ENCODE results near the gene ZFC3H1.

ZFC3H1 gene

DNA sequence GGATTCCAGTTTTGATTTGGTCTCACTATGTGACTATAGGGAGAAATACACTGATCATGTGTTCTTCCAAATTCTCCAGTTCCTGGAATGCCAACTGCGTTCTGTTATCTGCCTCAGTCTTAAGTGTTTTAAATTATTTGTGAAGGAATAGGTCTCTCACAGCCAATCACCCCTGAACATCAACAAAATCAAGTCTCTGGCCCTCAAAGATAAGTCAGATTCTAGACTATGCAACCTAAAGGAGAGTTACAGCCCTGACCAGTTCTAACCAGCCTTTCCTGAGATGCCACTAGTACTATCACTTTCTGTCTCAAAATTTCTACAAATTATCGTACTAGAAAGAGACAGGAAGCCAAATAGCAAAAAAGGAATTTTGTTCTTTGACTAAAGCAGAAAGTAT, 22.3 kb downstream of the ZFC3H1 start:
- TF ChIP-seq, protein P1, sequence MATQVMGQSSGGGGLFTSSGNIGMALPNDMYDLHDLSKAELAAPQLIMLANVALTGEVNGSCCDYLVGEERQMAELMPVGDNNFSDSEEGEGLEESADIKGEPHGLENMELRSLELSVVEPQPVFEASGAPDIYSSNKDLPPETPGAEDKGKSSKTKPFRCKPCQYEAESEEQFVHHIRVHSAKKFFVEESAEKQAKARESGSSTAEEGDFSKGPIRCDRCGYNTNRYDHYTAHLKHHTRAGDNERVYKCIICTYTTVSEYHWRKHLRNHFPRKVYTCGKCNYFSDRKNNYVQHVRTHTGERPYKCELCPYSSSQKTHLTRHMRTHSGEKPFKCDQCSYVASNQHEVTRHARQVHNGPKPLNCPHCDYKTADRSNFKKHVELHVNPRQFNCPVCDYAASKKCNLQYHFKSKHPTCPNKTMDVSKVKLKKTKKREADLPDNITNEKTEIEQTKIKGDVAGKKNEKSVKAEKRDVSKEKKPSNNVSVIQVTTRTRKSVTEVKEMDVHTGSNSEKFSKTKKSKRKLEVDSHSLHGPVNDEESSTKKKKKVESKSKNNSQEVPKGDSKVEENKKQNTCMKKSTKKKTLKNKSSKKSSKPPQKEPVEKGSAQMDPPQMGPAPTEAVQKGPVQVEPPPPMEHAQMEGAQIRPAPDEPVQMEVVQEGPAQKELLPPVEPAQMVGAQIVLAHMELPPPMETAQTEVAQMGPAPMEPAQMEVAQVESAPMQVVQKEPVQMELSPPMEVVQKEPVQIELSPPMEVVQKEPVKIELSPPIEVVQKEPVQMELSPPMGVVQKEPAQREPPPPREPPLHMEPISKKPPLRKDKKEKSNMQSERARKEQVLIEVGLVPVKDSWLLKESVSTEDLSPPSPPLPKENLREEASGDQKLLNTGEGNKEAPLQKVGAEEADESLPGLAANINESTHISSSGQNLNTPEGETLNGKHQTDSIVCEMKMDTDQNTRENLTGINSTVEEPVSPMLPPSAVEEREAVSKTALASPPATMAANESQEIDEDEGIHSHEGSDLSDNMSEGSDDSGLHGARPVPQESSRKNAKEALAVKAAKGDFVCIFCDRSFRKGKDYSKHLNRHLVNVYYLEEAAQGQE (IDR thresholded peaks at IDR 0.05; ENCODE audit: low read depth): no peak
- TF ChIP-seq FOXM1 (IDR thresholded peaks at IDR 0.05; ENCODE audit: borderline replicate concordance, low read depth) (no peak), ZBTB7A (IDR thresholded peaks at IDR 0.05; ENCODE audit: low read depth) (no peak), TCF12 (IDR thresholded peaks at IDR 0.05; ENCODE audit: low read depth) (no peak), TEAD4 (IDR thresholded peaks at IDR 0.05) (no peak), TAF1 (IDR thresholded peaks at IDR 0.05; ENCODE audit: low read depth) (no peak), EP300 (IDR thresholded peaks at IDR 0.05; ENCODE audit: borderline replicate concordance) (no peak), CREB1 (IDR thresholded peaks at IDR 0.05; ENCODE audit: low read depth) (no peak), NFIC (IDR thresholded peaks at IDR 0.05) (no peak), YY1 (IDR thresholded peaks at IDR 0.05; ENCODE audit: low read depth) (no peak), EGR1 (IDR thresholded peaks at IDR 0.05) (no peak)
- TF ChIP-seq, protein P2, sequence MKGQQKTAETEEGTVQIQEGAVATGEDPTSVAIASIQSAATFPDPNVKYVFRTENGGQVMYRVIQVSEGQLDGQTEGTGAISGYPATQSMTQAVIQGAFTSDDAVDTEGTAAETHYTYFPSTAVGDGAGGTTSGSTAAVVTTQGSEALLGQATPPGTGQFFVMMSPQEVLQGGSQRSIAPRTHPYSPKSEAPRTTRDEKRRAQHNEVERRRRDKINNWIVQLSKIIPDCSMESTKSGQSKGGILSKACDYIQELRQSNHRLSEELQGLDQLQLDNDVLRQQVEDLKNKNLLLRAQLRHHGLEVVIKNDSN (IDR thresholded peaks at IDR 0.05): no peak
- TF ChIP-seq, protein P3, sequence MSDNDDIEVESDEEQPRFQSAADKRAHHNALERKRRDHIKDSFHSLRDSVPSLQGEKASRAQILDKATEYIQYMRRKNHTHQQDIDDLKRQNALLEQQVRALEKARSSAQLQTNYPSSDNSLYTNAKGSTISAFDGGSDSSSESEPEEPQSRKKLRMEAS (IDR thresholded peaks at IDR 0.05): no peak

DNA sequence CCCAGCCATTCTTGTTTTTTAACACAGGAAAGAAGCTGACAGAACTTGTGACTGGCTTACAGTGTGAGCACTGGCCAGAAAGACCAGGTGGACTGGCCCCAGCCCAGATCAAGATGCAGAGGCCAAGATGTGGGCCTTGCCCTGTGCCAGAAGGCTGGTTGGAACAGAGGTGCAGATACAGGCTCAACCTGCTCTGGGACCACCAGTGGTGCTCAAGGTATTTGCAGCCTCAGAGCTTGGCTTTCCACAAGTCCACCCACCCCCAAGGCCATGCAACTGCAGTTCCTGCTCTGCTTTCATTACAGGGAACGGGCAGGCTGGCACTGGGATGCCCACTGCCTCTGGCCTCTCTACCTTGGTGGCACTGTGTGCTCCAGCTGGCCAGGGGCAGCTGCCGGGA, 23.3 kb downstream of the ZFC3H1 start:
- TF ChIP-seq TCF12 (IDR thresholded peaks at IDR 0.05; ENCODE audit: low read depth): no peak
- TF ChIP-seq ZBTB7A (IDR thresholded peaks at IDR 0.05; ENCODE audit: low read depth): no peak
- TF ChIP-seq CEBPB (IDR thresholded peaks at IDR 0.05): no peak
- TF ChIP-seq CREB1 (IDR thresholded peaks at IDR 0.05; ENCODE audit: low read depth): no peak
- no peak for TF ChIP-seq NFIC (IDR thresholded peaks at IDR 0.05)
- TF ChIP-seq EP300 (IDR thresholded peaks at IDR 0.05; ENCODE audit: borderline replicate concordance): no peak

DNA sequence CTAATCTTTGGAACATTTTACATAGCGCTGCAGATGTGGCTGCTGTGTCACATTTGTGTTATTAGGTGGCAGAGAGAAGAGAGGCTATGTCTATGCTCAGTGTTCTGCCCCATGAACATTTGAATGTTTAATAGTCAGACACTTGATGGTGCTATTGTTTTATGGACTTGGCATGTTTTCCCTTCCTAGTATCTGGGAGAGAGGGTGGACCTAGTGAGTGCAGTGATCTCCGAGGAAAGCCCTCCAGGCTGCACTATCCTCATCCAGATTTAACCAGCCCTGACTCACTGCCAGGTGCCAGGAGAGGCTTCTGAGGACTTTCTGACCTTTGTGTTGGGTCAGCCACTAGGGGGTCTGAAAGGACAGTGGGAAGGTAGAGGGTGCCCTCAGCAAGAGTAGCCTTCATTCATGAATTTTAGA, 24.3 kb downstream of the ZFC3H1 start:
- TF ChIP-seq CEBPB (IDR thresholded peaks at IDR 0.05) (no peak), RAD21 (IDR thresholded peaks at IDR 0.05; ENCODE audit: low read depth) (0 out of 2 replicates have a peak, but pooled peaks have one; percentile 1)

DNA sequence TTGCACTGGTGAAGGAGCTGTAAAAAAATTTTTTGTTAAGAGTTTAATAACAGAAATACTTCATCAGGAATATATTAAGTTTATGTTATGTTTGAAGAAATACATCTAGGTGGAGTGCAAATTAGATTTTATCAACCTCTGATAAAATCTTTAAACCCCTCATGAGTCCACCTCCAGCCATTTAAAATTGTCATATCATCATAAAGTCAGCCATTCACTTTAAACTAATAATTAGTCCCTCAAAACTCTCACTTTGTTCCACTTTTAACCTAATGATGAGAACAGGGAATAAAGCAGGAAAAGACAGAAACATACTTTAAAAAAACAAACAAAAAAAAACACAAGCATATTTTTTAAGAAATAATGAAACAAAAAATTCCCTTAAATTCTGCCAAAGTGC, 25.1 kb downstream of the ZFC3H1 start:
- TF ChIP-seq TAF1 (IDR thresholded peaks at IDR 0.05; ENCODE audit: low read depth) (no peak), ZBTB7A (IDR thresholded peaks at IDR 0.05; ENCODE audit: low read depth) (no peak), EGR1 (IDR thresholded peaks at IDR 0.05) (no peak), NFIC (IDR thresholded peaks at IDR 0.05) (no peak), TCF12 (IDR thresholded peaks at IDR 0.05; ENCODE audit: low read depth) (no peak), EP300 (IDR thresholded peaks at IDR 0.05; ENCODE audit: borderline replicate concordance) (no peak)
- TF ChIP-seq, protein P1 (IDR thresholded peaks at IDR 0.05; ENCODE audit: low read depth): no peak
- TF ChIP-seq, protein P2 (IDR thresholded peaks at IDR 0.05): no peak
- TF ChIP-seq, protein P3 (IDR thresholded peaks at IDR 0.05): no peak

DNA sequence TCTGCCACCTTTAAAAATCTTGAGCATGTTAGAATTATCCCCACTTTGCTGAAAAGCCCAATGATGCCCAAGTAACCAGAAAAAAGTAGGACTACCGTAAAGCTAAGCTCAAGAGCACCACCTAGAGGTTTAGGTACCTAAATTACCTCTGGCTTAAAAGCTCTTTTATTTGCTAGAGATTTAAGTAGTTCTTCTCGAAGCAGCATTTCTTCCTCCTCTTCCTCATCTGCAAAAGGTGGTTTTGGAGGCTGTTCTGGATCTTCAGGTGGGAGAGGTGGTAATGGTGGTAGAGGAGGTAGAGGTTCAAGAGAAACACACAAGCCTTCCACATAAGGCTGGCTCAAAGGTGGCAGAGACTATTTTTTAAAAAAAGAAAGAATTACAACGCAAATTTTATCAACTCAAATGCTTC, 26.9 kb downstream of the ZFC3H1 start:
- TF ChIP-seq RAD21 (IDR thresholded peaks at IDR 0.05; ENCODE audit: low read depth) (peak; percentile 75), NFIC (IDR thresholded peaks at IDR 0.05) (no peak), ZBTB7A (IDR thresholded peaks at IDR 0.05; ENCODE audit: low read depth) (no peak)

DNA sequence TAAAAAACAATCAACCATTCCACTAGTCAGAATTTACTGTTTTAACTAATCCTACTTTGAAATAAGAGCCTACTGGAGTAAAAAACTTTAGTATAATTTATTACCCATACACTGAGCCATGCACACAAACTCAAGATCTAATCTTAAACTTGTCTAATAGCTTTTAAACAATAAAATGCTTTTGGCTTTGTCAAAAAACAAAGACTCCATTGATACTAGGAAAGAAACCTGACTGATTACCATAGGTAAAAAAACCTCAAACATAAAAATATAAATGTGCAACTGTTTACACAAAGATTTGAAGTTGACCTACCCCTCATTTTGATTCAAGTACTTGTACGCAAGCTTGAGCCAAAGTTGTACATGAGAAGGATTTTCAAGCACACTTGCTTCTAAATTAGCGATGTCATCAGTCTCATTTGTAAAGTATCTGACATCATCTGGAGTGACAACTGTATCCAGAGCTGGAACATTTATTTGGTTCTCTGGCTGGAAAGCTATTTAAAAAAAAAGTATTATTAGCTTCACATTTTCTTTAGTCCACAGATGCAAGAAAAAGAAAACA, 36.1 kb downstream of the ZFC3H1 start:
- TF ChIP-seq YY1 (IDR thresholded peaks at IDR 0.05; ENCODE audit: low read depth) (no peak), TAF1 (IDR thresholded peaks at IDR 0.05; ENCODE audit: low read depth) (no peak), RAD21 (IDR thresholded peaks at IDR 0.05; ENCODE audit: low read depth) (no peak)
- TF ChIP-seq, protein P3 (IDR thresholded peaks at IDR 0.05): no peak

DNA sequence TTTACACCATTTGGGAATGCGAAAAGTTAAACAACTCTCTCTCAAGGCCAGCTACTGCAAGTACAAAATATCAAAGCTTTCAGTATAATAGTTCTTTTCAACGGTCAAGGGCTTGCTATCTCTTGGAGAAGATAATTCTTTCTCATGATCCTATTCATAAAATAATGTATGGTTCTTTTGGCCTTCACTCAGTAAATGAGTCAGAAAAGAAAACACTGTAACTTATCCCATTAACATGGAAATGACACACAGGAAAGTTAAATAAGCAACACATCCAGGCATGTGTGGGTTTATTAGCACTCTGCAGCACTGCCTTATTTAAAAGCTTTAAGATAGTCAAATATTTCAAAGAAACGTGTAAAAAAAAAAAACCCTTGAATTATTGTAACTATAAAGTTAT, 36.9 kb downstream of the ZFC3H1 start:
- TF ChIP-seq CEBPB (IDR thresholded peaks at IDR 0.05): no peak
- TF ChIP-seq, protein P2 (IDR thresholded peaks at IDR 0.05): no peak
- TF ChIP-seq, protein P1 (IDR thresholded peaks at IDR 0.05; ENCODE audit: low read depth): no peak
- no peak for TF ChIP-seq TCF12 (IDR thresholded peaks at IDR 0.05; ENCODE audit: low read depth)
- TF ChIP-seq EGR1 (IDR thresholded peaks at IDR 0.05): no peak
- TF ChIP-seq NFIC (IDR thresholded peaks at IDR 0.05): no peak
- TF ChIP-seq EP300 (IDR thresholded peaks at IDR 0.05; ENCODE audit: borderline replicate concordance): no peak
- TF ChIP-seq YY1 (IDR thresholded peaks at IDR 0.05; ENCODE audit: low read depth): no peak
- no peak for TF ChIP-seq TEAD4 (IDR thresholded peaks at IDR 0.05)
- TF ChIP-seq CREB1 (IDR thresholded peaks at IDR 0.05; ENCODE audit: low read depth): no peak
- TF ChIP-seq ZBTB7A (IDR thresholded peaks at IDR 0.05; ENCODE audit: low read depth): no peak
- no peak for TF ChIP-seq FOXM1 (IDR thresholded peaks at IDR 0.05; ENCODE audit: borderline replicate concordance, low read depth)
- TF ChIP-seq TAF1 (IDR thresholded peaks at IDR 0.05; ENCODE audit: low read depth): no peak
- TF ChIP-seq RAD21 (IDR thresholded peaks at IDR 0.05; ENCODE audit: low read depth): no peak
- TF ChIP-seq, protein P3 (IDR thresholded peaks at IDR 0.05): no peak

All from Ishikawa (cell line).